HG03432 (cell line): ENCODE measurements around the gene BEAN1.
"Not testable (repeated sequence)": the region's sequence is repeated elsewhere in the genome, so short reads cannot be mapped to it uniquely, and the experiment has no call there.

Source experiments
- ATAC-seq: cut with Tn5 transposase; IDR thresholded peaks from one replicate; pipeline ENCODE4 v1.9.1; 2021; ENCODE audit warnings: mild to moderate bottlenecking, moderate library complexity; ENCODE audit not compliant: unreplicated experiment

The BEAN1 gene

GRCh38 chr16:66483689-66484452, 56.8 kb downstream of the BEAN1 start:
- peak; percentile 74 for ATAC-seq

GRCh38 chr16:66484453-66485213, 57.5 kb downstream of the BEAN1 start:
- ATAC-seq = no peak

GRCh38 chr16:66485376-66485775, 58.3 kb downstream of the BEAN1 start:
- no peak for ATAC-seq

DNA sequence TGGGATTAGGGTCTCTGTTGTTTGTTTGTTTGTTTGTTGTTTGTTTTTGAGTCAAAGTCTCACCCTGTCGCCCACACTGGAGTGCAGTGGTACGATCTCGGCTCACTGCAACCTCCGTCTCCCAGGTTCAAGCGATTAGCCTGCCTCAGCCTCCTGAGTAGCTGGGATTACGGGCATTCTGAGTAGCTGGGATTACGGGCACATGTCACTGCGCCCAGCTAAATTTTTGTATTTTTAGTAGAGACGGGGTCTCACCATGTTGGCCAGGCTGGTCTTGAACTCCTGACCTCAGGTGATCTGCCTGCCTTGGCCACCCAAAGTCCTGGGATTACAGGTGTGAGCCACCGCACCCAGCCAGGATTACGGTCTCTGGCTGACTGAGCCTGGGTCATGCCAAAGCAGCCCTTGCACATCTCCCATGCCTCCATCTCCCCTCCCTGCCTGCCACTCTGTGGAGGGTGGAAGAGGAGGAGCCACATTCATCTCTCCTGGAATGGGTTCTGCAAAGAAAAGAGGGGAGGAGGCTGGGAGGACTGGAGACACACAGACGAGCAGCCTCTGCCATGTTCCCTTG, 59.2 kb downstream of the BEAN1 start:
- no peak for ATAC-seq

- ATAC-seq = no peak
These were observed 59.9 kb downstream of the BEAN1 start for GRCh38 chr16:66486773-66487579.

DNA sequence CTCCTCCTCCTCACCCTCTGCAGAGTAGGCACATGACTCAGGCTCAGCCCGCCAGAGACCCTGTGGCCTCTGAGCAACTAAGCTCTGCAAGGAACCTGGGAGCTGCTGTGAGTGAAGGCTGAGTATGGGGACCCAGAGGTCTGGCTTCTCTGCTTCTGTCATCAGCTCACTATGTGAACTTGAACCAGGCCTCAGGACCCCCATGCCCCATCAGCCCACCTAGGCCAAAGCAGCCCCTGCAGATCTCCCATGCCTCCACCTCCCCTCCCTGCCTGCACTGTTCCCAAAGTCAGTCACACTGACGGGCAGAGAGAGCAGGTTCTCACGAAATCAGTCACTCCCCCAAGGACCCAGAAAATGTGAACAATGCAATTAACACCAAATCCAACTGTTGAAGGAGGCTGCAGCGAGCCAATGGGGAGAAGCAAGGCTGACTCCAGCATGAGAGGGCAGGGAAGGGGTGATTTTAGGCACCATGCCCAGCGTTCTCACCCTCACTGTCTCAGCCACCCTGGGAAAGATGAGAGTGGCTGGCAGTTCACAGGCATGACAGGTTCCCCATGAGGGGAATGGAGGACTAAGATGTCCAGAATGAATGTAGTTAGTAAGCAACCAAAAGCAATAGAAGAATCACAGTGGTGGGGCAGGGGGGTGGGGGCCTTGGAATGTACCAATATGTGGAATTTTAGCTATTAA, 60.6 kb downstream of the BEAN1 start:
- no peak for ATAC-seq

GRCh38 chr16:66488505-66488904, 61.4 kb downstream of the BEAN1 start:
- no peak for ATAC-seq

- ATAC-seq = no peak
These were observed 62.3 kb downstream of the BEAN1 start for GRCh38 chr16:66489385-66489784.

DNA sequence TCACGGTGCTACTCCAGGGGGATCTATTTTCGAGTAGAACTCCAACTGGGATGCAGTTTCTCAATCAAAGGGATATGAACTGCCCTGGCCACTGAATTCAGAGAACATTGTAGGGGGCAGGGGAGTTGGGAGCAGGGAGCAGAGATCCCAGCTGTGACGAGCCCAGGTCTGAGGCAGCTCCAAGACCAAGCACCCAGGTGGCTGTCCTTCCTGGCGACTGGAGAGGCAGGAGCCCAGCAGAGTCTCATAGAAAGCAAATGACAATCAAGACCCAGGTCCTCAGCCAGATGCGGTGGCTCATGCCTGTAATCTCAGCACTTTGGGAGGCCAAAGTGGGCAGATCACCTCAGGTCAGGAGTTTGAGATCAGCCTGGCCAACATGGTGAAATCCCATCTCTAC, 62.7 kb downstream of the BEAN1 start:
- no peak for ATAC-seq

DNA sequence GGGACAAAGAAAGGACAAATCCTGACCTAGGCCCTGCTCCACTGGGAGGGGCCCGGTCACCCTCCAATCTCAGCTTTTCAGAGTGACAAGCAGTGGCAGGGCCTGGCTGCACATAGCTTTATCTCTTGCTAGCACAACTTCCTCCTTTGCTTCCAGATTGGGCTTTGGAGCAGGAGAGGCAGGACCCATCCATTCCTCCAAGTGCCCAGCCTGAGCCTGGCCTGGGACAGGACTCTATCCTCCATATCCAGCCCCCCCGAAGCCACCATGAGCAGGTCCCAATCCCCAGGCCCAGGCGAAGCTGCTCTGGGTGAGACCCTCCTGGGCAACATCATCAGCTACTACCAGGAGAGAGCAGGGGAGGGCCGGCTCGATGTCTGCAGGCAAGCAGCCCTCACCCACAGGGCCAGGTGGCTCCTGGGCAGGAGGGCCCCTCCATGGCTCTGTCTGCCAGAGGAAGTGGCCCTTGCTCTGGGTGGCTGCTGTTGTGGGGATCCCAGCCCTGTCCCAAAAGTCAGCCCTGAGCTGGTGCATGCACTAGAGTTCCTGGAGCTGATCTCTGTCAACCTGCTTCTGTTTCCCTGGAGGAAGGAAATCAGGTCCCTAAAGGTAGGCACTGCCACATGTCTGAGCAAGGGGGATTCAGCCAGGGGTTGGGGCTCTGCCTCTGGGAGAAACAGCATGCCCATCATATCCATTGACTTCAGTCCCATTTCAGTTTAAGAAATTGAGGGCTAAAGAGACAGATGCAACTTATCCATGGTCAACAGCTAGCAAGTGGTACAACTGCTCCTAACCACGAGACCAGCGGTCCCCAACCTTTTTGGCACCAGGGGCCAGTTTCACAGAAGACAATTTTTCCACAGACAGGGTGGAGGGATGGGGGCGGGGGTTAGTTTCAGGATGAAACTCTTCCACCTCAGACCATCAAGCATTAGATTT, 64.0 kb downstream of the BEAN1 start:
- no peak for ATAC-seq

DNA sequence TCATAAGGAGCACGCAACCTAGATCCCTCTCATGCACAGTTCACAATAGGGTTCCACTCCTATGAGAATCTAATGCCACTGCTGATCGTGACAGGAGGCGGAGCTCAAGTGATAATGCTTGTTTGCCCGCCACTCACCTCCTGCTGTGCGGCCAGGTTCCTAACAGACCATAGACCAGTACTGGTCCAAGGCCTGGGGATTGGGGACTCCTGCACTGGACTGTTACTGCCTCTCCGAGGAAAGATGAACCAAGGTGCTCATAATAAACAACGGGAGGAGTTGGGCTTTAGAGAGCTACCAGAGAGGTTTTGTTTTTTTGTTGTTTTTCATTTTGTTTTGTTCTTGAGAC, 64.6 kb downstream of the BEAN1 start:
- ATAC-seq = no peak

DNA sequence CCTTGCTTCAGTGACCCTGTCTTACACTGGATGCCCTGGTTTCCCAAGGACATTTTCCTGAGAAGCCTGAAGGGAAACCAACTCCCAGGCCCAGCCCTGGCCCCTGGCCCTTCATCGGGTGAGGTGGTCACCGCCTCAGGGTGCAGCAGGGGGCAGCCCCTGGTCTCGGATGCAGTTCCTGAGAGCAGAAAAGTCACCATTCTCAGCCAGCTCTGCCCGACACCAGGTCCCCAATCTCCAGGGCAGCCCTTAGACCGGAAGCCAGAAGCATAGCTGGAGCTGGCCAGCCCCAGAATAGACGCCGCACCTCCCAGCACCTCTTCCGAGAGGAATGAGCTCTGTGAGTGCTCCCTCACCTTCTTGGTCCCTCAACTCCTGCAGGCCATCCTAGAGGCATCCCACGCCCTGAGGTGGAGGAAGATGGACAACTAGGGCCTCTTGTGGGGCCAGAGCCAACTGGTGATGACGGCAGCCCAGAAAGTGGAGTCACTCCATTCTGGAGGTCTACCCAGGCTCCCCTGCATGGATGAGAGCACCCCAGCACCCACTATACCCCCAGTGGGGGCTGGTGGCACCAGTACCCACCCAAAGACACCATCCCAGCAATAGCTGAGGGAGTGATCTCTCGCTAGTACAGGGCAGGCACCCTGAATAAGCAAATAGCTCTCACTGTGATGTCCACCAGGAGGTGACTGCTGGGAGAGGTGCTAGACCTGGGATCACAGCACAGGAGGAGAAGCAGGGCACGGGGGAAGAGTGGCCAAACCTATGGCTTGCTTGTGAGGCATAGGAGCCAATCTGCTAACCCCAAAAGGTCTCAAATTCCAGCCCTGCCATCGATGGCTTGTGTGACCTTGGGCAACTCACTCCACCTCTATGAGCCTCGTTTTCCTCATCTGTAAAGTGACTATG, 66.7 kb downstream of the BEAN1 start:
- no peak for ATAC-seq

DNA sequence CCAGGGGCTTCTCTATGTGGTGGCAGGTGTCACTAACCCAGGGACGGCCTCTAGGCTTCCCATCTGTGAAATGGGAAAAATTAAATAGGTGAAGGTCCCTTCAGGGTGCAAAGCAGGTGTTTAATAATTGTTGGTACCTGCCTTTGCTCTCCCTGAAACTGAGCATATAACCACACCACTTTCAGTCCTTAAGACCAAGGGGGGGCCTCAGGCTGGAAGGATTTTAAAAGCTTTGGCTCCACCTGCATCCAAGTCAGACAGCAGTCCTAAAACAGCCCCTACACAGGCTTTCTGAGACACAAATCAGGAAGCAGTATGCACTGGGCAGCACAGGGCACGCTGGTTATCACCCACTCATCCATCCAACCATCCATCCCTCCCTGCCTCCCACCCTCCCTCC, 67.8 kb downstream of the BEAN1 start:
- ATAC-seq = no peak

GRCh38 chr16:66495440-66495839, 68.3 kb downstream of the BEAN1 start:
- no peak for ATAC-seq

DNA sequence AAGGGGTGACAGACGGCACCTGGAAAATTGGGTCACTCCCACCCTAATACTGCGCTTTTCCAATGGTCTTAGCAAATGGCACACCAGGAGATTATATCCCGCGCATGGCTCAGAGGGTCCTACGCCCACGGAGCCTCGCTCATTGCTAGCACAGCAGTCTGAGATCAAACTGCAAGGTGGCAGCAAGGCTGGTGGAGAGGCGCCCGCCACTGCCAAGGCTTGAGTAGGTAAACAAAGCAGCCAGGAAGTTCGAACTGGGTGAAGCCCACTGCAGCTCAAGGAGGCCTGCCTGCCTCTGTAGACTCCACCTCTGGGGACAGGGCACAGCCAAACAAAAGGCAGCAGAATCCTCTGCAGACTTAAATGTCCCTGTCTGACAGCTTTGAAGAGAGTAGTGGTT, 69.1 kb downstream of the BEAN1 start:
- not testable (repeated sequence) for ATAC-seq

DNA sequence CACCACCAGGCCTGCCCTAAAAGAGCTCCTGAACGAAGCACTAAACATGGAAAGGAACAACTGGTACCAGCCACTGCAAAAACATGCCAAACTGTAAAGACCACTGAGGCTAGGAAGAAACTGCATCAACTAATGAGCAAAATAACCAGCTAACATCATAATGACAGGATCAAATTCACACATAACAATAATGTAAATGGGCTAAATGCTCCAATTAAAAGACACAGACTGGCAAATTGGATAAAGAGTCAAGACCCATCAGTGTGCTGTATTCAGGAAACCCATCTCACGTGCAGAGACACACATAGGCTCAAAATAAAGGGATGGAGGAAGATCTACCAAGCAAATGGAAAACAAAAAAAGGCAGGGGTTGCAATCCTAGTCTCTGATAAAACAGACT, 70.8 kb downstream of the BEAN1 start:
- not testable (repeated sequence) for ATAC-seq

GRCh38 chr16:66501563-66501962, 74.5 kb downstream of the BEAN1 start:
- ATAC-seq = not testable (repeated sequence)
